NB4 (cell line): ENCODE results near the gene ARVCF.

ENCODE experiments used
- DNase-seq: peaks from one replicate; pipeline ENCODE4 v3.0.0; 2010; ENCODE audit warnings: low read depth
- H3K4me3 ChIP-seq: one replicate; pipeline ENCODE4 v1.5.1; 2011; ENCODE audit warnings: mild to moderate bottlenecking, low read depth, low read length, moderate library complexity
- CTCF ChIP-seq: IDR thresholded peaks from one replicate; pipeline ENCODE4 v1.5.1; 2012; ENCODE audit warnings: low read depth, low read length
- MAX ChIP-seq: IDR thresholded peaks from 2 replicates; pipeline ENCODE4 v1.6.1; 2011; ENCODE audit warnings: low read depth, low read length
- MYC ChIP-seq: IDR thresholded peaks from 2 replicates; pipeline ENCODE4 v1.6.1; 2011; ENCODE audit warnings: low read depth, low read length
- POLR2A ChIP-seq: IDR thresholded peaks from 2 replicates; pipeline ENCODE4 v1.6.1; 2011; ENCODE audit warnings: mild to moderate bottlenecking; ENCODE audit not compliant: insufficient read length; ENCODE audit errors: extremely low read depth

ARVCF gene

GRCh38 chr22:20056696-20057386 lies 40.2 kb upstream of the ARVCF start:
- no peak for DNase-seq
- no peak overlapping the region for H3K4me3 ChIP-seq
- no peak for TF ChIP-seq MAX
- TF ChIP-seq POLR2A, result no peak
- no peak for TF ChIP-seq CTCF

- DNase-seq, result no peak
- no peak overlapping the region for H3K4me3 ChIP-seq
- TF ChIP-seq MAX, result no peak
- TF ChIP-seq CTCF, result no peak
- TF ChIP-seq MYC, result no peak
- TF ChIP-seq POLR2A, result no peak
Observed at GRCh38 chr22:20056161-20056560, 39.5 kb upstream of the ARVCF start.

GRCh38 chr22:20055654-20056053 lies 39.0 kb upstream of the ARVCF start:
- H3K4me3 ChIP-seq, result no peak overlapping the region
- no peak for TF ChIP-seq CTCF
- no peak for TF ChIP-seq MAX
- TF ChIP-seq POLR2A, result no peak
- DNase-seq, result no peak

- H3K4me3 ChIP-seq, result no peak overlapping the region
- no peak for DNase-seq
- TF ChIP-seq POLR2A (no peak), CTCF (no peak)
Observed at GRCh38 chr22:20055144-20055543, 38.5 kb upstream of the ARVCF start.

GRCh38 chr22:20054485-20054884 lies 37.9 kb upstream of the ARVCF start:
- TF ChIP-seq CTCF (no peak), POLR2A (no peak), MAX (no peak), MYC (no peak)
- H3K4me3 ChIP-seq, result no peak overlapping the region
- DNase-seq, result no peak

- H3K4me3 ChIP-seq, result no peak overlapping the region
- no peak for TF ChIP-seq POLR2A
- TF ChIP-seq CTCF, result no peak
- no peak for TF ChIP-seq MYC
- TF ChIP-seq MAX, result no peak
- DNase-seq, result no peak
Observed at GRCh38 chr22:20054034-20054427, 37.4 kb upstream of the ARVCF start.
